ENCODE results near the gene TOMM6. TPM values are rescaled to one million over a fixed set of nuclear protein-coding genes. Genes with fewer than 3 reads are reported as not detected.

The TOMM6 gene
- total RNA-seq, 2 donors from 2014 or later: 109 to 200 TPM

GRCh38 chr6:41813956-41814355, 26.5 kb downstream of the TOMM6 start:
- TF ChIP-seq CTCF (IDR thresholded peaks at IDR 0.05): no peak
- no peak for DNase-seq
- no peak overlapping the region for H3K4me3 ChIP-seq
- no peaks in the 10 kb centered on the region for H3K27me3 ChIP-seq
- no peaks in the 10 kb centered on the region for H3K4me1 ChIP-seq
- intact Hi-C loops (cut with DNase I): no loop called here
- H3K9ac ChIP-seq (ENCODE audit: low read depth in 2 of 2, low read length in 2 of 2): no peak overlapping the region
- H3K9me3 ChIP-seq: no peaks in the 10 kb centered on the region
- H3K36me3 ChIP-seq: no peaks in the 10 kb centered on the region
- no peak overlapping the region for H3K27ac ChIP-seq

GRCh38 chr6:41814629-41815028, 27.1 kb downstream of the TOMM6 start:
- Histone ChIP-seq H3K36me3 (no peaks in the 10 kb centered on the region), H3K4me1 (no peaks in the 10 kb centered on the region), H3K27me3 (no peaks in the 10 kb centered on the region), H3K9me3 (no peaks in the 10 kb centered on the region), H3K4me3 (no peak overlapping the region), H3K27ac (no peak overlapping the region), H3K9ac (ENCODE audit: low read depth in 2 of 2, low read length in 2 of 2) (no peak overlapping the region)
- intact Hi-C loops (cut with DNase I): no loop called here
- no peak for TF ChIP-seq CTCF (IDR thresholded peaks at IDR 0.05)
- DNase-seq: no peak

GRCh38 chr6:41815587-41815986, 28.1 kb downstream of the TOMM6 start:
- intact Hi-C loops (cut with DNase I): no loop called here
- no peaks in the 10 kb centered on the region for H3K36me3 ChIP-seq
- no peaks in the 10 kb centered on the region for H3K4me1 ChIP-seq
- no peaks in the 10 kb centered on the region for H3K9me3 ChIP-seq
- no peak for TF ChIP-seq CTCF (IDR thresholded peaks at IDR 0.05)
- DNase-seq: no peak
- no peak overlapping the region for H3K27ac ChIP-seq
- H3K27me3 ChIP-seq: no peaks in the 10 kb centered on the region
- H3K9ac ChIP-seq (ENCODE audit: low read depth in 2 of 2, low read length in 2 of 2): no peak overlapping the region
- H3K4me3 ChIP-seq: no peak overlapping the region

GRCh38 chr6:41818271-41819054, 31.0 kb downstream of the TOMM6 start:
- Histone ChIP-seq H3K4me3 (no peak overlapping the region), H3K27me3 (no peaks in the 10 kb centered on the region), H3K36me3 (no peaks in the 10 kb centered on the region), H3K9me3 (no peaks in the 10 kb centered on the region), H3K9ac (ENCODE audit: low read depth in 2 of 2, low read length in 2 of 2) (no peak overlapping the region), H3K27ac (no peak overlapping the region), H3K4me1 (no peaks in the 10 kb centered on the region)
- DNase-seq: no peak
- TF ChIP-seq CTCF (IDR thresholded peaks at IDR 0.05): no peak
- intact Hi-C loops (cut with DNase I): no loop called here

GRCh38 chr6:41821266-41821665, 33.8 kb downstream of the TOMM6 start:
- no peak for TF ChIP-seq CTCF (IDR thresholded peaks at IDR 0.05)
- no peaks in the 10 kb centered on the region for H3K36me3 ChIP-seq
- H3K4me1 ChIP-seq: no peaks in the 10 kb centered on the region
- DNase-seq: no peak
- intact Hi-C loops (cut with DNase I): no loop called here
- H3K27ac ChIP-seq: no peak overlapping the region
- H3K9me3 ChIP-seq: no peaks in the 10 kb centered on the region
- H3K9ac ChIP-seq (ENCODE audit: low read depth in 2 of 2, low read length in 2 of 2): no peak overlapping the region
- no peak overlapping the region for H3K4me3 ChIP-seq
- H3K27me3 ChIP-seq: no peaks in the 10 kb centered on the region

Data from colonic mucosa (tissue), 4 donors.